Stimulated activated CD8-positive, alpha-beta memory T cell treated with anti-CD3 and anti-CD28 coated beads, Interleukin-12 subunit alpha, Interleukin-12 subunit beta, amount 100 ng/mL, for 24 hours (primary cell): ENCODE measurements around the gene BCAS3.
"Not testable (repeated sequence)": the region's sequence is repeated elsewhere in the genome, so short reads cannot be mapped to it uniquely, and the experiment has no call there.

Source experiments
- DNase-seq: peaks from one replicate; pipeline ENCODE4 v3.0.0-alpha.2; 2020; ENCODE audit errors: extremely low read depth

BCAS3 gene

GRCh38 chr17:61225178-61225882 lies 547.7 kb downstream of the BCAS3 start:
- DNase-seq, result no peak

- no peak for DNase-seq
Measured at GRCh38 chr17:61227866-61228265, 550.2 kb downstream of the BCAS3 start.

DNA sequence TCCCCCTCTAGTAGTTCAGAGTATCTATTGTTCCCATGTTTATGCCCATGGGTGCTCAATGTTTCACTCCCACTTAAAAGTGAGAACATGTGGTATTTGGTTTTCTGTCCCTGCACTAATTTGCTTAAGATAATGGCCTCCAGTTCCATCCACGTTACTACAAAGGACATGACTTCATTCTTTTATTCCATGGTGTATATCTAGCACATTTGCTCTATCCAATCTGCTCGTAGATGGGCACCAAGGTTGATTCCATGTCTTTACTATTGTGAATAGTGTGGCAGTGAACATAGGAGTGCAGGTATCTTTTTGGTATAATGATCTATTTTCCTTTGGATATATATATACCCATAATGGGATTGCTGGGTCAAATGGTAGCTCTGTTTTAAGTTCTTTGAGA lies 552.8 kb downstream of the BCAS3 start:
- no peak for DNase-seq

DNA sequence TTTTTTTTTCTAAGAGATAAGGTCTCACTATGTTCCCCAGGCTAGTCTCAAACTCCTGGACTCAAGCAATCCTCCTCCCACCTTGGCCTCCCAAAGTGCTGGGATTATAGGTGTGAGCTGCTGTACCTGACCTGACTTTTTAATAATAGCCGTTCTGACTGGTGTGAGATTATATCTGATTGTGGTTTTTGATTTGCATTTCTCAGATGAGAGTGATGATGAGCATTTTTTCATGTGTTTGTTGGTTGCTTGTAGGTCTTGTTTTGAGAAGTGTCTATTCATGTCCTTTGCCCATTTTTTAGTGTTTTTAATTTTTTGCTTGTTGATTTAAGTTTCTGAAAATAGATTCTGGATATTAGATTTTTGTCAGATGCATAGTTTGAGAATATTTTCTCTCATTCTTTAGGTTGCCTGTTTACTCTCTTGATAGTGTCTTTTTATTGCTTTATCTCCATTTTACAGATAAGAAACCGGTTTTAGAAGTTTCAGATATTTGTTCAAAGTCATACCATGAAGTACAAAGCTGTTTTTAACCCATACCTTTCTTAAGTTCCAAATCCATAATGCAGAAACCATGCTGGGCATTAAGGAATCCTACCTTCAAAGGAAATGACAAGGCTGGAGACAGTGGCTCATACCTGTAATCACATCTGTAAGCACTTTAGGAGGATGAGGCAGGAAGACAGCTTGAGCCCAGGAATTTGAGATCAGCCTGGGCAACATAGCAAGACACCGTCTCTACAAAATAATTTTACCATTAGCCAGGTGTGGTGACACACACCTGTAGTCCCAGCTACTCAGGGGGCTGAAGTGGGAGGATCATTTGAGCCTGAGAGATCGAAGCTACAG lies 553.5 kb downstream of the BCAS3 start:
- DNase-seq, result no peak

DNA sequence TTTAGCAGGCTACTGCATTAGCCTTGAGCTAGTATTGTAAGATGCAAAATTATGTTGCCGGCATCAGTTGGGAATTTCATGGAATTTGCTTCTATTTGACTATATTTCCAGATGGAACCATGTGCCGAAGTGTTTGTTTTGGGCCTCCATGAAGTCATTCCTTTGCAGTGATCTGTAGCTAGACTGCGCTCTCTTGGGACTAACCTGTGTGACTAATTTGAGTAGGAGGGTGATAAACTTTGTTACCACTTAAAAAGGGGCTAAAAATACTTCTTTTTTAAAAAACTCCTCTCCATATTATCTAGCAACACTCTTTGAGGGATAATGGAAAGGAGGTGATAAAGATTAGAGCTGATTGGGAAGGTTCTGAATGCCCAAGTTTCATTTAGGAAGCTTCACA lies 555.2 kb downstream of the BCAS3 start:
- DNase-seq, result no peak

DNA sequence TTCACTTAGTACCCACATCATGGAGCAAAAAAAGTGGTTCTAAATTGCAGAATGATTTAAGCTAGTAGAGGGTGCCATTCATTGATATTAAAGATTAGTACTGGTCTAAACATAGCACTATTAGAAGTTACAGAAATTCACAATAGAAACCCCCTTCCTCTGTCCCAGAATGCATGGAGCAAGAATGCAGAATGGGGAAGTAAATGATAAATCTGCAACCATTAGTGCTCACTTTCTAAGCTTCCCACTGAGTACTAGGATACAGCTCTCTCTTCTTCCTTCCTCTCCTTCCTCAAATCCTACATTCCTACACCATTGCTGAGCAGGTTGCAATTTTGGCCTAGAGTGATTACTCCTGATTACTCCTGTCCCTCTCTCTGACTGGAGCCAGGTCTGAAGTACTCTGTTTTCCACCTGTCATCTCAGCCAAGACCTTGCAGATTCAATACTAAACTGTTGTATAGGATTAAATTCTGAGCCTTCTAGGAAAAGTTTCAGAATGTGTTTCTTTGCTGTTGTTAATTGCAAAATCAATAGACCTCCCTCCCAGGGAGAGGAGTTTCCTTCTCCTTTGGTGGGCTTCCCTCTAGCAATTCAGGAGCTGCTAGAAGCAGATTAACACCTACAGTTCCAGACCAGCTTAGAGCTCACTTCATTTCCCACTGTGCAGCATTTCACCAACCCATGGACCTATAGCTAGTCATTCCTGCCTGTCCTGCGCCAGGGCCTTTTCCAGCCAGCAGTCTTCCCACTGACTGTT lies 556.5 kb downstream of the BCAS3 start:
- no peak for DNase-seq

DNA sequence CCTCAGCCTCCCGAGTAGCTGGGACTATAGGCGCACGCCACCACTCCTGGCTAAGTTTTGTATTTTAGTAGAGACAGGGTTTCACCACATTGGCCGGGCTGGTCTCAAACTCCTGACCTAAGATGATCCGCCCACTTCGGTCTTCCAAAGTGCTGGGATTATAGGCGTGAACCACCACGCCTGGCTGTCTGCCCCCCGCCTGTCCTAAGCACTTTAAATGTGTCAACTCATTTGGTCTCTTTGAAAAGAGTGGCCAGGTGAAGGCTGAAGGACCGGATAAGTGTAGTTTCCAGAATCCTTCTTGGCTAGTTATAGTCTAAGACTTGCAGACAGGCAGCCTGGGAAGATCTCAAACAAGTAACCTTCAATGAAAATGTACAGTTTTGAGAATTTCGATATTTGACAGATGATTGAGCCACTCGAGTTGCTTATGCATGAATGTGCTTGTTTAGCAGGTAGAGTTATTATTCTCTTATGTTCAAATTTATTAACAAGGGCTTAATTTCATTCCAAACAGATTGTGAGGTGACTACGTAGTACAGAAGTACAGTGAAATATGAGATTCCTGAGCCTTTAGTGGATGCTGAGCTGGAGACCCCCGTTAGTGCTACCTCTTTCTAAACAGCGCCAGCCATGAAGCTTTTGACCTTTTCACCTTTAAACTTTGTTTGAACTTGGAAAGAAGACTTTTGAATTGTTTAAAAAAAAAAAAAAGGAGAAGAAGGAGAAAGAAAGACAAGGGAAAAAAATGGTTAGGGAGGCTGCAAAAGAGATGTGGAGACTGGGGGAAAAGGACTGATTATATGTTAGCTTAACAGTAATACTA lies 557.6 kb downstream of the BCAS3 start:
- no peak for DNase-seq

DNA sequence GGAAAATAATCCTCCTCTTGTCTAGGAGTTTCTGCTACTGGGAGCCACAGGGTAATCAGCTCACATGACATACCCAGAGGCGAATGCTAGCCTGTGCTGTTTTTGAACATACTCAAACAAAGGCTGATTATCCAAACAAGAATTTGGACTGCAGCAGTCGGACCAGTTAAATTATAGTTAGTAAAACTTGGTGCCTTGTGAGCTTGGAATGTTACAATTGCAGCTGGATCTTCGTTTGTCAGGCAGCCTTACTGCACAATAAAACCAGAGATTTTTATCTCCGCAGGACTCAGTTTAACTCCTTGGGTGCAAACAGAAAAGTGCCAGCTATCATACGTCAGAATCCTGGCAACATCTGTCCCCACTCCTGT lies 558.2 kb downstream of the BCAS3 start:
- DNase-seq, result no peak

GRCh38 chr17:61237275-61237674 lies 559.6 kb downstream of the BCAS3 start:
- DNase-seq, result no peak

DNA sequence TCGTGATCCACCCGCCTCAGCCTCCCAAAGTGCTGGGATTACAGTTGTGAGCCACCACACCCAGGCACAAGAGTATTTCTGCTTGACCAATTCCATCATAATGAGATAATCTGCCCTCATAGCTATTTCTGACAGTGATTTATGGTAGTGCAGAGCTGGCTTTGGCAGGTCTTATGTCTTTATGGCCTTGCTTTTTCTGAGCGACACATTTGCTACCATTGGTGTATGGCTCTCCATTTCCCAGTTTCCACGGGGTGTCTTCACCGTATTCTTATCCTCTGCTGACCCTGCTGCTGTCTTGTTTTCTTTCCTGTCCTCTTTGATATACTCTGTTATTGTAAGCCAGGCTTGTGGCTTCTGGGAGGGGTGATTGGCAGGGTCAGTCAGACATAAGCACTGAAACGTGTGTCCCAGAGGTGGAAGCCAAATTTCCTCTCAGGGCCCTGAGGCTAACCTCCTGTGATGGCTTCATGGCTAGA lies 560.8 kb downstream of the BCAS3 start:
- no peak for DNase-seq

DNA sequence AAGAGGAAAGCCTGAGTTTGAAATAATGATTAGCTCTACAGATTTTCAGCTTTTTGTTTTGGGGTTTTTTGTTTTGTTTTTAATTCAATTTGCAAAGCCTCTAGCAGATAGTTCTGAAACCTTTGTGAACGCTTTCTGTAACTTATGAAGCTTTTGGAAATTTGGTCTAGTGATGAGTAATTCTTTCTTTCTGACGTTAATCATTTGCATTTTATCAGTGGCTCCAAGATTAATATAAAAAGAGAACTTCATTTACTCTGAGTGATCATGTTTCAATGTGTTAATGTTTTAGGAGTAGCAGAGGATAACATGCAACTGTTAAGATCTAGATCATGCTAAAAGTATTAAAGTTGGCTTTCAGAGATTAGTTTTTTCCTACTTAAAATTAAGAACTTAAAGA lies 561.7 kb downstream of the BCAS3 start:
- DNase-seq, result no peak

DNA sequence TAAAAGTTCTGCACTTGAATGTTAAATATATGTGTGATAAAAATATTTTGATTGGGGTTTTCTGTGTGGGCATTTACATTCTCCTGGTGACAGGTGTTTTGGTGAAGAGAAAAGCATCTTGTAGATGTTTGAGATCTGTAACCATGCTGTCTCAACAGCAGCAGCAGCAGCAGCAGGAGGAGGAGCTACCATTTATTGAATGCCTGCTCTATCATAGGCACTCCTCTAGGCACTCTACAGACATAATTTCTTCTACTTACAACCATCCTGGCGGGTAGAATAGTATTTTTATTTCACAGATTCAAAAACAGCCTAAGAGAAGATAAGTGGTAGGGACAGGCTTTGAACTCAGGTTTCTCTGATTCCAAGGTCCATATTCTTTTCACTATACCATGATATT lies 562.3 kb downstream of the BCAS3 start:
- DNase-seq, result no peak

DNA sequence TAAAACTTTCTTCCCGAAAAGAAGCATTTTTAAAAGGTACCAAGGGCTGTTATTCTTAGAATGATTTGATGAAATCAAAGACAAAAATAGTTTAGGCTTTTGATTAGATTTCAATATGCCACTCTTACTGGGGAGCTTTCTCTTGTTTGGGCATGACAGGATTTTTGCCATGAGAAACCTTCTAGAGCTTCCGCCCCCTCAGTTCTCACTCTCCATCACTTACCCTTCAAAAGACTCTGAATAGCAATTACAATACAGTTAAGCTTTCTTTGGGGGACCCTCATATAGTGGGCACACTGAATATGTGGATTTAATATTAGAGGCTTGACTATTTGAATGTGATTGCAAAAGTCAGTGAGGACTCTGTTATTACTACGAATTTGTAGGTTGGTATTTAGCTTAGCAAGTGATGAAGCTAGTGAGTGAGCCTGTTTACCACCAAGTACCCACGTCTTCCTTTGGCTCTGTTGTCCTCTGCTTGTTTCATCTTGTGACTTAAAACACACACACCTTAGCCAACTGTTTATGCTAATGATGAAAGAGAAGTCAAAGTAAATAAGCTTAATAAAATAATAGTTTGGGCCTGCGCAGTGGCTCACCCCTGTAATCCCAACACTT lies 563.3 kb downstream of the BCAS3 start:
- no peak for DNase-seq

DNA sequence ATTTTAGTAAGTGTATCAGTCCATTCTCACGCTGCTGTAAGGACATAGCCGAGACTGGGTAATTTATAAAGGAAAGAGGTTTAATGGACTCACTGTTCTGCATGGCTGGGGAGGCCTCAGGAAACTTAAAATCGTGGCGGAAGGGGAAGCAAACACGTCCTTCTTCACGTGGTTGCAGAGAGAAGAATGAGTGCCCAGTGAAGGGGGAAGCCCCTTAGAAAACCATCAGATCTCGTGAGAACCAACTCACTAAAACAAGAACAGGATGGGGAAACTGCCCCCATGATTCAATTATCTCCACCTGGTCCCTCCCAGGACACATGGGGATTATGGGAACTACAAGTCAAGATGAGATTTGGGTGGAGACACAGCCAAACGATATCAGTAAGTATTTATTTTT lies 567.3 kb downstream of the BCAS3 start:
- not testable (repeated sequence) for DNase-seq

GRCh38 chr17:61245706-61246135 lies 568.1 kb downstream of the BCAS3 start:
- no peak for DNase-seq

GRCh38 chr17:61247439-61247838 lies 569.8 kb downstream of the BCAS3 start:
- no peak for DNase-seq

- DNase-seq, result no peak
Measured at GRCh38 chr17:61248399-61248798, 570.7 kb downstream of the BCAS3 start.

GRCh38 chr17:61249649-61250299 lies 572.1 kb downstream of the BCAS3 start:
- DNase-seq, result no peak

- DNase-seq, result no peak
Measured at GRCh38 chr17:61250335-61250890, 572.8 kb downstream of the BCAS3 start.
